ENCODE results near the gene SMCO4. TPM values are rescaled to one million over a fixed set of nuclear protein-coding genes. Genes with fewer than 3 reads are reported as not detected.
"Not testable (repeated sequence)": the region's sequence is repeated elsewhere in the genome, so short reads cannot be mapped to it uniquely, and the experiment has no call there.

SMCO4 gene
- total and polyA plus RNA-seq, 2 experiments from 2014 or later, result 36.1 to 60.9 TPM

DNA sequence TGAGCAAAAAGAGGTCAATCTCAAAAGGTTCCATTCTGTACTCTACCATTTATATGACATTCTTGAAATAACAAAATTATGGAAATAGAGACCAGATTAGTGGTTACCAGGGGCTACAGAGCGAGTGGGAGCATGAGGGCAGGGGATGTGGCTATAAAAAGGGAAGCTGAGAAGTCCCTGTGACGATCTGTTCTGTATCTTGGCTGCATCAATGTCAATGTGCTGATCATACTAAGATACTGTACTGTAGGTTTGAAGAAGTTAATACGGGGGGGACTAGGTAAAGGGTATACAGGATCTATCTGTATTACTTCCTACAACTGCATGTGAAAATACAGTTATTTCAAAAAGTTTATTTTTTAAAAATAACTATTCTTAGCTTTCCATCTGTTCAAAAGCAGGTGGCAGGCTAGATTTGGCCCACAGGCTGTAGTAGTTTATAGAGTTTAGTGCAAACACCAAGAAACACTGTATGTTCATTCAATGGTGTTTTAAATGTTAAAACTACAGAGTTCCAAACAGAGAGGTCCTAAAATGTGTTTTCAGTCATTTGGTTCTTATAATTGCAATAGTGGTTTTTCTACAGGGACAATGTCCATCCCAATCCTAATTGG lies 78.2 kb downstream of the SMCO4 start:
- no peaks in the 10 kb centered on the region for H3K9me2 ChIP-seq (replicated peaks; ENCODE audit: insufficient read depth)
- no peaks in the 10 kb centered on the region for H4K20me1 ChIP-seq (ENCODE audit: insufficient read depth, poor library complexity, severe bottlenecking)
- H2AFZ ChIP-seq, result no peak overlapping the region
- WGBS (ENCODE audit: low lambda C conversion rate, missing lambda C conversion rate), result 80% methylated on average over 3 of the region's 3 CpGs
- TF ChIP-seq EZH2phosphoT487 (IDR thresholded peaks at IDR 0.05; ENCODE audit: low read depth, severe bottlenecking, unreplicated experiment), result no peak
- TF ChIP-seq EZH2 (IDR thresholded peaks at IDR 0.05; ENCODE audit: borderline replicate concordance), result no peak
- TF ChIP-seq, protein P1, sequence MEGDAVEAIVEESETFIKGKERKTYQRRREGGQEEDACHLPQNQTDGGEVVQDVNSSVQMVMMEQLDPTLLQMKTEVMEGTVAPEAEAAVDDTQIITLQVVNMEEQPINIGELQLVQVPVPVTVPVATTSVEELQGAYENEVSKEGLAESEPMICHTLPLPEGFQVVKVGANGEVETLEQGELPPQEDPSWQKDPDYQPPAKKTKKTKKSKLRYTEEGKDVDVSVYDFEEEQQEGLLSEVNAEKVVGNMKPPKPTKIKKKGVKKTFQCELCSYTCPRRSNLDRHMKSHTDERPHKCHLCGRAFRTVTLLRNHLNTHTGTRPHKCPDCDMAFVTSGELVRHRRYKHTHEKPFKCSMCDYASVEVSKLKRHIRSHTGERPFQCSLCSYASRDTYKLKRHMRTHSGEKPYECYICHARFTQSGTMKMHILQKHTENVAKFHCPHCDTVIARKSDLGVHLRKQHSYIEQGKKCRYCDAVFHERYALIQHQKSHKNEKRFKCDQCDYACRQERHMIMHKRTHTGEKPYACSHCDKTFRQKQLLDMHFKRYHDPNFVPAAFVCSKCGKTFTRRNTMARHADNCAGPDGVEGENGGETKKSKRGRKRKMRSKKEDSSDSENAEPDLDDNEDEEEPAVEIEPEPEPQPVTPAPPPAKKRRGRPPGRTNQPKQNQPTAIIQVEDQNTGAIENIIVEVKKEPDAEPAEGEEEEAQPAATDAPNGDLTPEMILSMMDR (IDR thresholded peaks at IDR 0.05; ENCODE audit: poor library complexity), result no peak
- no peak for DNase-seq (ENCODE audit: low spot score)
- no peaks in the 10 kb centered on the region for H3K36me3 ChIP-seq (replicated peaks; ENCODE audit: insufficient read depth, low read depth)
- H3K4me3 ChIP-seq, result no peak overlapping the region
- H3K4me2 ChIP-seq, result no peak overlapping the region
- H3K27me3 ChIP-seq, result no peaks in the 10 kb centered on the region
- H3K4me1 ChIP-seq (ENCODE audit: insufficient read depth), result no peaks in the 10 kb centered on the region
- no peaks in the 10 kb centered on the region for H3K79me2 ChIP-seq
- no peak overlapping the region for H3K27ac ChIP-seq
- no peaks in the 10 kb centered on the region for H3K9me3 ChIP-seq (ENCODE audit: low read depth)

DNA sequence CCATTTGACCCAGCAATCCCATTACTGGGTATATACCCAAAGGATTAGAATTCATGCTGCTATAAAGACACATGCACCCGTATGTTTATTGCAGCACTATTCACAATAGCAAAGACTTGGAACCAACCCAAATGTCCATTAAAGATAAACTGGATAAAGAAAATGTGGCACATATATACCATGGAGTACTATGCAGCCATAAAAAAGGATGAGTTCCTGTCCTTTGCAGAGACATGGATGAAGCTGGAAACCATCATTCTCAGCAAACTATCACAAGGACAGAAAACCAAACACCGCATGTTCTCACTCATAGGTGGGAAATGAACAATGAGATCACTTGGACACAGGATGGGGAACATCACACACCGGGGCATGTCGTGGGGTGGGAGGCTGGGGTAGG lies 79.5 kb downstream of the SMCO4 start:
- not testable (repeated sequence) for H3K4me1 ChIP-seq (ENCODE audit: insufficient read depth); DNase-seq (ENCODE audit: low spot score)
- 93% methylated on average over 4 of the region's 4 CpGs for WGBS (ENCODE audit: low lambda C conversion rate, missing lambda C conversion rate)

DNA sequence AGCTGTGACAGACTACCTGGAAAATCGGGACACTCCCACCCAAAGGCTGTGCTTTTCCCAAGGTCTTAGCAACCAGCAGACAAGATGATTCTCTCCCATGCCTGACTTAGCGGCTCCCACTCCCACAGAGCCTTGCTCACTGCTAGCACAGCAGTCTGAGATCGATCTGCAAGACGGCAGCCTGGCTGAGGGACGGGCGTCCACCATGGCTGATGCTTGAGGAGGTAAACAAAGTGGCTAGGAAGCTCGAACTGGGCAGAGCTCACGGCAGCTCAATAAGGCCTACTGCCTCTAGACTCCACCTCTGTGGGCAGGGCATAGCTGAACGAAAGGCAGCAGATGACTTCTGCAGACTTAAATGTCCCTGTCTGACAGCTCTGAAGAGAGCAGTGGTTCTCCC lies 84.9 kb downstream of the SMCO4 start:
- WGBS (ENCODE audit: low lambda C conversion rate, missing lambda C conversion rate), result 91% methylated on average over 9 of the region's 9 CpGs
- no peaks in the 10 kb centered on the region for H3K9me2 ChIP-seq (replicated peaks; ENCODE audit: insufficient read depth)
- no peak for DNase-seq (ENCODE audit: low spot score)
- H3K27ac ChIP-seq, result no peak overlapping the region
- H3K27me3 ChIP-seq, result no peaks in the 10 kb centered on the region
- H3K79me2 ChIP-seq, result no peaks in the 10 kb centered on the region
- H2AFZ ChIP-seq, result no peak overlapping the region
- H3K4me1 ChIP-seq (ENCODE audit: insufficient read depth), result no peaks in the 10 kb centered on the region
- no peak overlapping the region for H3K4me2 ChIP-seq
- no peaks in the 10 kb centered on the region for H3K36me3 ChIP-seq (replicated peaks; ENCODE audit: insufficient read depth, low read depth)
- H3K9me3 ChIP-seq (ENCODE audit: low read depth), result no peaks in the 10 kb centered on the region
- no peaks in the 10 kb centered on the region for H4K20me1 ChIP-seq (ENCODE audit: insufficient read depth, poor library complexity, severe bottlenecking)
- H3K4me3 ChIP-seq, result no peak overlapping the region
- no peak for TF ChIP-seq EZH2 (IDR thresholded peaks at IDR 0.05; ENCODE audit: borderline replicate concordance)

More for the DNA sequence above, 79.5 kb downstream of the SMCO4 start:
- not testable (repeated sequence) for H3K27me3 ChIP-seq; H2AFZ ChIP-seq; H3K4me3 ChIP-seq; H4K20me1 ChIP-seq (ENCODE audit: insufficient read depth, poor library complexity, severe bottlenecking); H3K9me3 ChIP-seq (ENCODE audit: low read depth); H3K79me2 ChIP-seq; H3K9me2 ChIP-seq (replicated peaks; ENCODE audit: insufficient read depth); H3K36me3 ChIP-seq (replicated peaks; ENCODE audit: insufficient read depth, low read depth); H3K4me2 ChIP-seq; H3K27ac ChIP-seq

DNA sequence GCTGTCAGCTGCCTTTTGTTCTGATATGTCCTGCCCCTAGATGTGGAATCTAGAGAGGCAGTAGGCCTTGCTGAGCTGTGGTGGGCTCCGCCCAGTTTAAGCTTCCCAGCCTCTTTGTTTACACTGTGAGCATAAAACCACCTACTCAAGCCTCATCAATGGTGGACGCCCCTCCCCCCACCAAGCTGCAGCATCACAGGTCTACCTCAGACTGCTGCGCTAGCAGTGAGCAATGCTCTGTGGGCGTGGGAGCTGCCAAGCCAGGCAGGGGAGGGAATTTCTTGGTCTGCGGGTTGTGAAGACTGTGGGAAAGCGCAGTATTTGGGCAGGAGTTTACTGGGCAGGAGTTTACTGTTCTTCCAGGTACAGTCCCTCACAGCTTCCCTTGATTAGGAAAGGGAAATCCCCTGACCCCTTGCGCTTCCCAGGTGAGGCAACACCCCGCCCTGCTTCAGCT lies 98.5 kb downstream of the SMCO4 start:
- TF ChIP-seq EZH2 (IDR thresholded peaks at IDR 0.05; ENCODE audit: borderline replicate concordance) (no peak), EZH2phosphoT487 (IDR thresholded peaks at IDR 0.05; ENCODE audit: low read depth, severe bottlenecking, unreplicated experiment) (no peak)
- TF ChIP-seq, protein P1 (IDR thresholded peaks at IDR 0.05; ENCODE audit: poor library complexity), result no peak
- Histone ChIP-seq H3K27me3 (no peaks in the 10 kb centered on the region), H3K36me3 (replicated peaks; ENCODE audit: insufficient read depth, low read depth) (no peaks in the 10 kb centered on the region), H4K20me1 (ENCODE audit: insufficient read depth, poor library complexity, severe bottlenecking) (no peaks in the 10 kb centered on the region), H3K4me3 (no peak overlapping the region), H3K4me1 (ENCODE audit: insufficient read depth) (no peaks in the 10 kb centered on the region), H3K9me2 (replicated peaks; ENCODE audit: insufficient read depth) (no peaks in the 10 kb centered on the region), H3K79me2 (no peaks in the 10 kb centered on the region), H3K27ac (no peak overlapping the region), H2AFZ (no peak overlapping the region), H3K9me3 (ENCODE audit: low read depth) (no peaks in the 10 kb centered on the region), H3K4me2 (peak overlapping the region; percentile 7)
- peak; percentile 82 for DNase-seq (ENCODE audit: low spot score)
- 52% methylated on average over 8 of the region's 8 CpGs for whole genome bisulfite sequencing (ENCODE audit: low lambda C conversion rate, missing lambda C conversion rate)

DNA sequence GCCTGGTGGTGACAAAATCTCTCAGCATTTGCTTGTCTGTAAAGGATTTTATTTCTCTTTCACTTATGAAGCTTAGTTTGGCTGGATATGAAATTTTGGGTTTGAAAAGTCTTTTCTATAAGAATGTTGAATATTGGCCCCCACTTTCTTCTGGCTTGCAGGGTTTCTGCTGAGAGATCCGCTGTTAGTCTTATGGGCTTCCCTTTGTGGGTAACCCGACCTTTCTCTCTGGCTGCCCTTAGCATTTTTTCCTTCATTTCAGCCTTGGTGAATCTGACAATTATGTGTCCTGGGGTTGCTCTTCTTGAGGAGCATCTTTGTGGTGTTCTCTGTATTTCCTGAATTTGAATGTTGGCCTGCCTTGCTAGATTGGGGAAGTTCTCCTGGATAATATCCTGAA lies 100.0 kb downstream of the SMCO4 start:
- H4K20me1 ChIP-seq (ENCODE audit: insufficient read depth, poor library complexity, severe bottlenecking); DNase-seq (ENCODE audit: low spot score); H3K9me2 ChIP-seq (replicated peaks; ENCODE audit: insufficient read depth); H2AFZ ChIP-seq; H3K4me1 ChIP-seq (ENCODE audit: insufficient read depth); H3K27ac ChIP-seq; H3K79me2 ChIP-seq; H3K4me3 ChIP-seq; H3K4me2 ChIP-seq; H3K27me3 ChIP-seq; H3K36me3 ChIP-seq (replicated peaks; ENCODE audit: insufficient read depth, low read depth); H3K9me3 ChIP-seq (ENCODE audit: low read depth): not testable (repeated sequence)
- WGBS (ENCODE audit: low lambda C conversion rate, missing lambda C conversion rate), result 97% methylated on average over 2 of the region's 2 CpGs
